Breast epithelium (tissue), 4 donors: ENCODE data around the gene ARHGAP44. TPM values are rescaled to one million over a fixed set of nuclear protein-coding genes. Genes with fewer than 3 reads are reported as not detected.

Experiments
- DNase-seq, 2 donors: peaks; one replicate each; pipeline ENCODE4 v3.0.0-alpha.2; 2019; ENCODE audit warnings: low spot score in 2 of 2
- H3K27ac ChIP-seq, 2 donors: fragments of 200-600 bp; sonication (generic) in 1 of 2; one replicate each; pipeline ENCODE4 v1.5.1; 2016 to 2019; ENCODE audit warnings: mild to moderate bottlenecking in 1 of 2
- H3K27me3 ChIP-seq, 2 donors: fragments of 200-600 bp; sonication (generic) in 1 of 2; one replicate each; pipeline versions ENCODE4 v1.5.1 to v1.6.0; 2017 to 2019; ENCODE audit warnings: control low read depth in 1 of 2, mild to moderate bottlenecking in 1 of 2
- H3K36me3 ChIP-seq: fragments of 200-600 bp; one replicate; pipeline ENCODE4 v1.5.1; 2019
- H3K4me1 ChIP-seq, 2 donors: fragments of 200-600 bp; sonication (generic); one replicate each; pipeline ENCODE4 v1.5.1; 2016 to 2019; ENCODE audit warnings: control low read depth in 1 of 2
- H3K4me3 ChIP-seq, 3 donors: fragments of 200-600 bp; sonication (generic); 1 replicate in 2 of 3; 2 replicates in 1 of 3; pipeline ENCODE4 v1.5.1; 2016 to 2019; ENCODE audit warnings: mild to moderate bottlenecking in 3 of 3, moderate library complexity in 2 of 3
- H3K9me3 ChIP-seq, 2 donors: fragments of 200-600 bp; sonication (generic) in 1 of 2; one replicate each; pipeline ENCODE4 v1.5.1; 2016 to 2019; ENCODE audit warnings: control low read depth in 1 of 2
- POLR2A ChIP-seq: fragments of 450-650 bp; IDR thresholded peaks from one replicate; pipeline ENCODE4 v1.6.1; 2016; ENCODE audit warnings: antibody characterized with exemption, mild to moderate bottlenecking, moderate library complexity
- POLR2AphosphoS5 ChIP-seq, 3 donors: sonication (generic); formaldehyde crosslinking; IDR thresholded peaks; one replicate each; pipeline ENCODE4 v1.6.1; 2017; ENCODE audit warnings: antibody characterized with exemption in 3 of 3
- intact Hi-C: fragments of 100-400 bp; cut with DNase I; formaldehyde crosslinking; loops from one replicate; pipeline ENCODE4 v1.15.1; 2023; ENCODE audit warnings: low total_unique reads
- total RNA-seq, 3 donors: library from RNA; depleted of rRNA; stranded (reverse); fragments of >200 nt; gene quantifications; one replicate each; pipeline ENCODE4 v1.1.0, GENCODE V29; 2016
- TF ChIP-seq, protein P1 (sequence below), 3 donors: fragments of 450-650 bp; IDR thresholded peaks; one replicate each; pipeline ENCODE4 v1.5.1; 2016 to 2017; ENCODE audit warnings: antibody characterized with exemption in 3 of 3, mild to moderate bottlenecking in 3 of 3, moderate library complexity in 3 of 3

Gene ARHGAP44
- total RNA-seq, 3 donors from 2014 or later, result 2.4 to 13.0 (median 4.9) TPM

DNA sequence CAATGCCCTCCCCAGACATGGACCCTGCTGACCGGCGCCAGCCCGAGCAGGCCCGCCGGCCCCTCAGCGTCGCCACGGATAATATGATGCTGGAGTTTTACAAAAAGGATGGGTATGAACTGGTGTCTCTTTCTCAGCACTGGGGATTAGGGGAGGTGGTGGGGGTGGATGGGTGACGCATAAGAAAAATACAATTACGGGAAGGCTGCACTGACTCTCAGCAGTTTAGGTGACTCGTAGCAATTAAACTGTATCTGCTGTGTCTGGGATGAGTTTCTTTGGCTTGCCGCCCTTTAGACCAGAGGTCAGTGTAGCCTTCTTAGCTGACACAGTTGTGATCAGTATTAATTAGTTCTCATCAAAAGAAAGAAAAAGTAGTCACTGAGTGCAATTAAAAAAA lies 169.5 kb downstream of the ARHGAP44 start:
- TF ChIP-seq, protein P1, sequence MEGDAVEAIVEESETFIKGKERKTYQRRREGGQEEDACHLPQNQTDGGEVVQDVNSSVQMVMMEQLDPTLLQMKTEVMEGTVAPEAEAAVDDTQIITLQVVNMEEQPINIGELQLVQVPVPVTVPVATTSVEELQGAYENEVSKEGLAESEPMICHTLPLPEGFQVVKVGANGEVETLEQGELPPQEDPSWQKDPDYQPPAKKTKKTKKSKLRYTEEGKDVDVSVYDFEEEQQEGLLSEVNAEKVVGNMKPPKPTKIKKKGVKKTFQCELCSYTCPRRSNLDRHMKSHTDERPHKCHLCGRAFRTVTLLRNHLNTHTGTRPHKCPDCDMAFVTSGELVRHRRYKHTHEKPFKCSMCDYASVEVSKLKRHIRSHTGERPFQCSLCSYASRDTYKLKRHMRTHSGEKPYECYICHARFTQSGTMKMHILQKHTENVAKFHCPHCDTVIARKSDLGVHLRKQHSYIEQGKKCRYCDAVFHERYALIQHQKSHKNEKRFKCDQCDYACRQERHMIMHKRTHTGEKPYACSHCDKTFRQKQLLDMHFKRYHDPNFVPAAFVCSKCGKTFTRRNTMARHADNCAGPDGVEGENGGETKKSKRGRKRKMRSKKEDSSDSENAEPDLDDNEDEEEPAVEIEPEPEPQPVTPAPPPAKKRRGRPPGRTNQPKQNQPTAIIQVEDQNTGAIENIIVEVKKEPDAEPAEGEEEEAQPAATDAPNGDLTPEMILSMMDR (IDR thresholded peaks at IDR 0.05), result no peak
- TF ChIP-seq POLR2A (no peak), POLR2AphosphoS5 (IDR thresholded peaks at IDR 0.05) (no peak)
- Histone ChIP-seq H3K27me3 (no peaks in the 10 kb centered on the region), H3K4me3 (no peak overlapping the region), H3K4me1 (no peaks in the 10 kb centered on the region), H3K36me3 (no peaks in the 10 kb centered on the region), H3K9me3 (peaks cover 0 to 14% of the 10 kb centered on the region in 2 donors), H3K27ac (no peak overlapping the region)
- DNase-seq, result no peak
- intact Hi-C loops, result no loop called here

DNA sequence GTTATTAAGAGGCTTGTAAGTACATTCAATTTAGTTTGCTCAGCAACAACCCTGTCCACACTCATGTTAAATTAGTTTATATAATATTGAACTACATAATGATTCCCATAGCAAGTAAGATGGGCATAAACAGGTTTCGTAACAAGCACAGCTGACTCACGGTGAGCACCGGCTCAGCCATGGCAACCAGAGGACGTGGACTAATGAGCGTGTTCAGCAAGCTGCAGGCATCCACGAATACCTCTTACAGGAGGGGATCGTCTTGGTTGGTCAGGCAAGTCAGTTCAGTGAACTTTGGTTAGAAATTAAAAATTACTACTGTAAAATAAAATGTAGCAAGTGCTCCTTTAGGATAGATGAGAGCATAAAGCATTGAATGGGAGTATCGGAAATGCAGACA lies 170.1 kb downstream of the ARHGAP44 start:
- no peaks in the 10 kb centered on the region for H3K36me3 ChIP-seq
- no peak for DNase-seq
- H3K9me3 ChIP-seq, result peaks cover 0 to 14% of the 10 kb centered on the region in 2 donors
- H3K4me1 ChIP-seq, result no peaks in the 10 kb centered on the region
- no peak overlapping the region for H3K27ac ChIP-seq
- intact Hi-C loops, result no loop called here
- TF ChIP-seq, protein P1 (IDR thresholded peaks at IDR 0.05), result no peak
- TF ChIP-seq POLR2AphosphoS5 (IDR thresholded peaks at IDR 0.05), result no peak
- TF ChIP-seq POLR2A, result no peak
- no peak overlapping the region for H3K4me3 ChIP-seq
- H3K27me3 ChIP-seq, result no peaks in the 10 kb centered on the region

GRCh38 chr17:12961655-12962054 lies 172.4 kb downstream of the ARHGAP44 start:
- H3K27me3 ChIP-seq, result no peaks in the 10 kb centered on the region
- H3K4me1 ChIP-seq, result no peaks in the 10 kb centered on the region
- H3K9me3 ChIP-seq, result peaks cover 0 to 6% of the 10 kb centered on the region in 2 donors
- TF ChIP-seq, protein P1 (IDR thresholded peaks at IDR 0.05), result no peak
- TF ChIP-seq POLR2A (no peak), POLR2AphosphoS5 (IDR thresholded peaks at IDR 0.05) (no peak)
- H3K4me3 ChIP-seq, result no peak overlapping the region
- no peaks in the 10 kb centered on the region for H3K36me3 ChIP-seq
- no peak for DNase-seq
- no peak overlapping the region for H3K27ac ChIP-seq
- intact Hi-C loops, result no loop called here

DNA sequence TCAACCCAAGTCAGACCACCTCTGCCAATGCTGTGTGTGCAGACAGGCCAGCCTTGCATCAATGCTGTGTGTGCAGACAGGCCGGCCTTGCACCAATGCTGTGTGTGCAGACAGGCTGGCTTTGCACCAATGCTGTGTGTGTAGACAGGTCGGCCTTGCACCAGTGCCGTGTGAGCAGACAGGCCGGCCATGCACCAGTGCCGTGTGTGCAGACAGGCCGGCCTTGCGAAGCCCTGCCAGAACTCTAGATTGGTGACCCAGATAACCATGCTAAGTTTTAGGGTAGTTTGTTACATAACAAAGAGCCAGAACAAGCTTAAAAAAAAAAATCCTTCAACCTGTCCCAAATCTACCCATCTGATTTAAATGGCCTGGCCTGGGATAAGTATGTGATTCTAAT lies 174.2 kb downstream of the ARHGAP44 start:
- H3K27ac ChIP-seq, result no peak overlapping the region
- H3K9me3 ChIP-seq, result no peaks in the 10 kb centered on the region
- no peak for TF ChIP-seq POLR2AphosphoS5 (IDR thresholded peaks at IDR 0.05)
- no peak for TF ChIP-seq POLR2A
- no peaks in the 10 kb centered on the region for H3K27me3 ChIP-seq
- no peak for DNase-seq
- no peaks in the 10 kb centered on the region for H3K4me1 ChIP-seq
- H3K4me3 ChIP-seq, result no peak overlapping the region
- intact Hi-C loops, result no loop called here
- H3K36me3 ChIP-seq, result no peaks in the 10 kb centered on the region

DNA sequence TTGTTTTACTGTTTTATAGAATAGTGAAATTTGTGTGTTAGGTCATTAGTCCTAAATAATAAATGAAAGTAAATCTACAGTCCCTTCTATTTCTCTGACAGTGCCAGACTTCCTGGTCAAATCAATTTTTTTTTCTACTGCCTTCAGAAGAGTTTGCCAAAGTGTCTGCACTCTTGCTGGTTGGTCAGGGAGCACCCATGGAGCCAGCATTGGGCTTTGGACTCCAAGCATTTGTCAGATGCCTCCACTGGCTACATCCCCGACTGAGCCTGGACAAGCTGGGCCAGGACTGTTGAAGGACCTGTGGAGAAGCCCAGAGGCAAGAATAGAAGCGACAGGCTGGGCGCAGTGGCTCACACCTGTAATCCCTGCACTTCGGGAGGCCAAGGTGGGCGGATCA lies 174.9 kb downstream of the ARHGAP44 start:
- intact Hi-C loops, result no loop called here

More for the DNA sequence above, 174.9 kb downstream of the ARHGAP44 start:
- Histone ChIP-seq H3K27ac (no peak overlapping the region), H3K9me3 (no peaks in the 10 kb centered on the region), H3K4me3 (no peak overlapping the region), H3K27me3 (no peaks in the 10 kb centered on the region), H3K36me3 (no peaks in the 10 kb centered on the region), H3K4me1 (no peaks in the 10 kb centered on the region)
- TF ChIP-seq, protein P1 (IDR thresholded peaks at IDR 0.05), result no peak
- no peak for DNase-seq
